Epithelial cell of esophagus (primary cell): Measurements from ENCODE around the gene SLC13A2.

Source experiments
- DNase-seq: peaks from one replicate; pipeline ENCODE4 v3.0.0; 2010; ENCODE audit warnings: low read depth
- H3K4me3 ChIP-seq: 2 replicates; pipeline ENCODE4 v1.5.1; 2011; ENCODE audit warnings: mild to moderate bottlenecking, low read length, control low read depth
- CTCF ChIP-seq: IDR thresholded peaks from 2 replicates; pipeline ENCODE4 v1.5.1; 2011; ENCODE audit warnings: low read depth, mild to moderate bottlenecking, low read length, control low read depth, inconsistent platforms; ENCODE audit not compliant: insufficient read depth; ENCODE audit errors: missing control alignments

Gene SLC13A2

DNA sequence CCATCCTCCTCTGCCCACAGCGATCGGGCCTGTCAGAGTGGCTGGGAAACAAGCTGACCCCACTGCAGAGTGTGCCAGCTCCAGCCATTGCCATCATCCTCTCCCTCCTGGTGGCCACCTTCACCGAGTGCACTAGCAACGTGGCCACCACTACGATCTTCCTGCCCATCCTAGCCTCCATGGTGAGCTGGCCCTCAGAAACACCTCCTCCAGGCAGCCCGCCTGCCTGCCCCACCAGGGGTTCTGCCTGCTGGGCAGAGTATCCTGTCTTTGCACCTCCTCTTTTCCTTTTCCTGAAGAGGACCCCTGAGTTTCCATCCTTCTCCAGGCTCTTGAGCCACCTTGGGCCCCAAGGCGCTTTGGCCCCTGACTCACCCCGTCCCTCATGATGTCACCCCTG is 22.2 kb downstream of the SLC13A2 start:
- H3K4me3 ChIP-seq: no peak overlapping the region
- no peak for DNase-seq
- TF ChIP-seq CTCF: no peak

DNA sequence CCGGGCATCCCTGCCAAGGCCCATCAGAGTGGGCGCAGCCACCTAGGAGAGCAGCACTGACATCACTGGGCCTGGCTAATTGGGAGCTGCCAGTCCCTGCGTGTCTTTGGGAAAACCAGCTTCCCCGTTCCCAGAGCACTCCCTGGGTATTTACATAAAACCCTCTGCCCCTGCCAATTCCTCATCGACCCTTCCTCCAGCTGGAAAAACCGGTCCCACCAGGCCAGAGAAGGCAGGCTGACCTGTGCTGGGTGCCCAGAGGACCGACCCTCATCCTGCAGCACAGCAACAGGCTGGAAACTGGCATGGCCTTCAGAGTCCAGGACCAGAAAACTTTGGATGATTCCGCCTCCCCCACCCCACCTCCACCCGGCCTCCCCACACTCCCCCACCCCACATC is 24.5 kb downstream of the SLC13A2 start:
- no peak overlapping the region for H3K4me3 ChIP-seq
- no peak for TF ChIP-seq CTCF
- DNase-seq: peak; percentile 73

DNA sequence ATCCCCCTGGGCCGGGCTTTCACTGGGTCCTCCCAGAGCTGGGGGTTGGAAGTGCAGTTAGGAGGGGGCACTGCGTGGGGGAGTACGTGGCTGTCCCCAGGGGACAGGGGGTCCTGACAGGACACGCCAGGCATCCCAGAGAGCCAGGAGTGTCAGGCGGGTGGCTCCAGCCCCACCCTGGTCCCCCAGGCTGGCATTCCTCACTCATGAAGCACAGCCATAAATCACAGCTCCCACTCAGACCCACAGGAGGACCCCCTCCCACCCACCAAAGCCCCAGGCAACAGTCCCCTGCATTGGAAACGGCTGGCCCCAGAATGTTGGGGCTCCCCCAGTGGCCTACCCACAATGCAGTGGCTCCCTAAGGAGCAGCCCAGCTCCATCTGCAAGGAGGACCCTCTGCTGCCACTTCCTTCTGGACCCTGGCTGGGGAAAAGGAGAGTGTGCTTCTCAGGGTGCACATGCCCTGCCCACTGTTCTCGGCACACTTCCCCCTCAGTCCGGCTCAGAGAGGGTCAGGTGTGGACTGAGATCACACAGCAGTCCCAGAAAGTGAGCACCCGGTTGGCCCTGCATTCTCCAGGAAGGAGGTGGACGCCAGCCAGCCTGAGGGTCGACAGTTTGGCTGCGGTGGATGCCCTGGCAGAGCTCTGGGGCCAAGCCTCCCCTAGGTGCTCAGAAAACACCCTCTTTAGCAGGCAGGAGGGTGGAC is 25.4 kb downstream of the SLC13A2 start:
- TF ChIP-seq CTCF: no peak
- no peak overlapping the region for H3K4me3 ChIP-seq
- DNase-seq: no peak

- no peak overlapping the region for H3K4me3 ChIP-seq
- TF ChIP-seq CTCF: no peak
- no peak for DNase-seq
These were observed 25.9 kb downstream of the SLC13A2 start for GRCh38 chr17:28499364-28499664.

DNA sequence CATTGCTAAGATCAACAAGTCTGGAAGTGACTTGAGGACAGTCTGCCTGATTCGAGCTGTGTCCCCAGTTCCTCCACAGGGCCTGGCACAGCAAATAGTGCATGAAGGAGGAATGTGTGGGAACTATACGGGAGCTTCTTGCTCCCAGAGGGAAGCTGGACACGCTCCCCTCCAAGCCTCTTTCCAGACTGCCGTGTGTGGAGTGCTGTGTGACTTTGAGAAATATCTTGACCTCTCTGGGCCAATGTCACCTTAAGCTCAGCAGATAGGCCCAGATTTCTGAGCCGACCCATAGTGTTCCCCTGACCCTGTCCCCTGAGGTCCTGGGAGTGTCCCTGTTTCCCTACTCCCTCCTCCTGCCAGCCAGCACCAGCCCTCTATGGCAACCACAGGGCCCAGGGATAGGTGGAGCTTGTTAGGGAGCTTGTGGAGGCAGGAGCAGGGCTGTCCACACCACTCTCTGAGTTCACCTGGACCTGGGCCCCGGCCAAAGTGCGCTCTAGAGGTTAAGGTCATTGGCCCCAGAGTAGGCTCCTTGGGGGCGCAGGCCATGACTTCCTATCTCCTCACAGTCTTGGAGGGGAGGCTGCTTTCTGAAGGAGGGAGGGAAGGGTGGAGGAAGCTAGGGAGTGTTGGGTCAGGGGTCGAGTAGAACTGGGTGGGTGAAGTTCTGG is 26.4 kb downstream of the SLC13A2 start:
- no peak overlapping the region for H3K4me3 ChIP-seq
- TF ChIP-seq CTCF: no peak
- DNase-seq: no peak

DNA sequence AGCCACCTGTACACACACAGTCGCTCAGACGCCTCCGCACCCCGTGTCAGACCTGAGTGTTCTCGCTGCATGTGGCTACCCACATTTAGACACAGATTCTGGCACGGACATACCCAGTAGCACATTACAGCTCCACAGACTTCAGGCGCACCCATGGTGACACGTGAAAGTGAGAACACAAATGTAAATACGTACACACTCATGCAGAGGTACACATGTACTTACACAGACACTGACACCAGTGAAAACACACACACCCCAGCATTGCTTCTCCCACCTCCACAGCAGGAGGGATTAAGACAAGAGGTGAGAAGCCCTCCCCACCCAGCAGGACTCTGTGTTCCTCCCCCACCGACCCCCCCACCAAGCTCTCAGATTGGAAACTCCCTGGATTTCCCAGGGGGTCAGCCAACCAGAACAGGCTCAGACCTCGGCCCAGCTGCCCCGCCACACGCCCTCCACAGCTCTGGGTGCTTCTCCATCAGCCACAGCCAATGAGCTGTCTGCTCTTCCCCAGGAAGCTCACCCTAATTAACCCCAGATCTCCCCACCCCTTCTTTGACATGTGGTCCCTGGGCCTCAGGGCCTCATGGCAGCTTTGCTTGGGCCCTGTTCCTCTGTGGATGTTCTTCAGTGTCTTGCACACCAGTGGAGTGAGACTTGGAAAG is 27.4 kb downstream of the SLC13A2 start:
- no peak overlapping the region for H3K4me3 ChIP-seq
- TF ChIP-seq CTCF: no peak
- no peak for DNase-seq
